Kidney epithelial cell (primary cell): Measurements from ENCODE around the gene KRTAP10-4. TPM values are rescaled to one million over a fixed set of nuclear protein-coding genes. Genes with fewer than 3 reads are reported as not detected.

ENCODE experiments used
- DNase-seq: peaks from one replicate; pipeline ENCODE4 v3.0.0-alpha.2; 2010; ENCODE audit warnings: low read depth
- H3K27me3 ChIP-seq: 2 replicates; pipeline ENCODE4 v1.6.0; 2011; ENCODE audit warnings: low read length; ENCODE audit not compliant: control insufficient read depth, insufficient read depth
- H3K36me3 ChIP-seq: 2 replicates; pipeline ENCODE4 v1.5.1; 2011; ENCODE audit warnings: low read length; ENCODE audit not compliant: control insufficient read depth, insufficient read depth
- H3K4me3 ChIP-seq: 2 replicates; pipeline ENCODE4 v1.5.1; 2011; ENCODE audit warnings: low read depth, mild to moderate bottlenecking, control low read depth, low read length
- CTCF ChIP-seq: IDR thresholded peaks from 2 replicates; pipeline ENCODE4 v1.5.1; 2011; ENCODE audit warnings: mild to moderate bottlenecking, moderate library complexity, low read length, control low read depth, inconsistent platforms; ENCODE audit not compliant: insufficient read depth, poor library complexity, severe bottlenecking
- total RNA-seq: library from RNA; depleted of rRNA; stranded (reverse); fragments of >200 nt; gene quantifications from 2 replicates; pipeline ENCODE4 v1.2.3, GENCODE V29; 2015

KRTAP10-4 gene
- total RNA-seq, 1 donor from 2014 or later, result not detected

GRCh38 chr21:44534688-44535087 is 38.8 kb upstream of the KRTAP10-4 start:
- no peak overlapping the region for H3K4me3 ChIP-seq
- TF ChIP-seq CTCF, result no peak
- no peaks in the 10 kb centered on the region for H3K36me3 ChIP-seq
- H3K27me3 ChIP-seq, result peaks cover 3% of the 10 kb centered on the region
- no peak for DNase-seq

DNA sequence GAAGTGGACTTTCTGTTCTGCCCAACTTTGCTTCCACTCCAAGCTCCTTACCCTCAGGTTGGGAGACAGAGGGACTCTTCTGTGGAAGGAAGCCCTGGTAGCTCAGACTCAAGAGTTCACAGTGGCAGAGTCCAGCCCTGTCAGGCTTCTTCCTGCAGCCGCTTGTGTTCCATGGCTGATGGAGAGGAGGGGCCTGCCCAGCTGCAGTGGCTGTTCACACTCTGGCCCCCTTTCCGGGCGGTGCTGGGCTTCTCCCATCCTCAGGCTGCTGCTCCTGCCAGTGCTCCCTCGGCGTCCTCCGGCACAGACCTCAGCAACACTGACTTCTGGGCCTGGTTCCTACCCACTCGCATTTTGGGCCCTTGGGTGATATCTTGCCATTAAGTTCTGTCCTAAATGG is 37.6 kb upstream of the KRTAP10-4 start:
- DNase-seq, result no peak
- Histone ChIP-seq H3K36me3 (no peaks in the 10 kb centered on the region), H3K4me3 (no peak overlapping the region), H3K27me3 (peaks cover 3% of the 10 kb centered on the region)
- TF ChIP-seq CTCF, result no peak

DNA sequence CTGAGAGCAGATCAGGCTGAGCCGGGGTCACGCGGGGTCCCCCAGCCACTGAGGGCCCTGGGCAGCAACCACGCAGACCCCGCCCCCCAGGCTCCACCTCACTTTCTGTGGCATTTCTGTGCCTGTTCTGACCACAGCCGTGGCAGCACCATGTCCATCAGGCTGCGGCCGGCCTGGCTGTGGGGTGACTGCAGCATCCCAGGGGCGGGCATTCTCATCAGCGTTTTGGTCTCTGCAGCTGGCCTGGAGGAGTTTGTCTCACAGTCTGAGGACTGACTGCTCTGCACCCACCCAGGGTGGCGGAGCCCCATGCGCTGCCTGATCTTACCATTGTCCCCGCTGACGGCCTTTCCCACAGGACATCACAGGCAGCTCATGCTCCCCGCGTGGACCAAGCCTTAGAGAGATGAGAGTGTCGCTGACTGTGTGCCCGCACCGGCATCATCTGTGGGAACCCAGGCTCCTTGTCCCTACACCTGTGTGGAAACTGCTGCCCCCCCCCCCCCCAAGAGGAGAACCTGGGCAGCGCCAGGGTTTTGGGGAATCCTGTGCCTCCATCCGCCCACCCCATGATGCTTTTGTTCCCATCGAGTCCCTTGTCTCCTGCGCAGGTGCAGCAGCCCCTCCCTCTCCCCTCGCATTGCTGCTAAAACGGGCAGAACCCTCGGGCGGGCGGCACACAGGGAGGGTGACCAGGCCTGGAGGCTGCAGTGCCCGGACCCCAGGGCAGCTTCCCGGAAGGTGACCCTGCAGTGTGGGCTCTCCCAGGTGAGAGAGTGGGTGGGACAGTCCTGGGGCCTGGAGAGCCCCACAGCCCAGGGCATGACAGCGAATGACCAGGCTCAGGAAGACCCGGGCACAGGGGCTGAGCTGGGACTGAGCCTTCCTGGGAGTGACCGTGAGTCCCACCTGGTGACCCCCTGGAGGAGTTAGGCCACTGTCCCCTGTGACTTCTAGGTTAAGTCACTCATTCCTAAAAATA is 35.3 kb upstream of the KRTAP10-4 start:
- no peak for DNase-seq
- TF ChIP-seq CTCF, result no peak
- Histone ChIP-seq H3K4me3 (no peak overlapping the region), H3K27me3 (peaks cover 3% of the 10 kb centered on the region), H3K36me3 (no peaks in the 10 kb centered on the region)

DNA sequence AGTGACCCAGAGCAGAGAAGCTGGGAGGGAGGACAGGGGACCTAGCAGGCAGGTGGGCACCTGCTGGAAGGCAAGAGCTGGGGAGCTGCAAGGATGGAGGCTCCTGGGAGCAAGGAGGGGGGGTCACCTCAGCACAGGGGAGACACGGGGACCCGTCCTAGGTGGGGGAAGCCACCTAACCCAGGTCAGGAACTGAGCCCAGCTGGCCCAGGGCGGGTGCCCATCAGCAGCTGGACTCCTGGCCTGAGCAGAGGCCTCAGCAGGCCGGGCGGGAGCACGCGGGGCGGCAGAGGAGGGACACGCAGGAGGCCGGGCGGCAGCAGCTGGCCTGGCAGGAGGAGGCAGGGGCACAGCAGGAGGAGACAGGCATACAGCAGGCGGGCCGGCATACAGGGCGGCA is 34.5 kb upstream of the KRTAP10-4 start:
- H3K36me3 ChIP-seq, result no peaks in the 10 kb centered on the region
- no peak for TF ChIP-seq CTCF
- DNase-seq, result no peak

GRCh38 chr21:44539991-44540666 is 33.4 kb upstream of the KRTAP10-4 start, which contains the start of gene KRTAP10-1:
TSS of gene KRTAP10-1 (minus strand) at chr21:44540195. CDS start at chr21:44540150, 45 bp downstream.
- no peak within 1 kb of the TSS for H3K4me3 ChIP-seq

More for the DNA sequence above, 34.5 kb upstream of the KRTAP10-4 start:
- H3K4me3 ChIP-seq, result no peak overlapping the region
- peaks cover 3% of the 10 kb centered on the region for H3K27me3 ChIP-seq

More at GRCh38 chr21:44539991-44540666, 33.4 kb upstream of the KRTAP10-4 start, which contains the start of gene KRTAP10-1:
- Histone ChIP-seq H3K27me3 (peaks cover 3% of the 10 kb centered on the region), H3K36me3 (no peaks in the 10 kb centered on the region)
- DNase-seq, result no peak
- TF ChIP-seq CTCF, result no peak
